Measurements from ENCODE around the gene XRN1.

GRCh38 chr3:142450881-142451280 lies 3.0 kb upstream of the XRN1 start:
- TF ChIP-seq POLR2A (IDR thresholded peaks at IDR 0.05; ENCODE audit: low read depth, low read length) = no peak
- TF ChIP-seq POLR2AphosphoS5 (IDR thresholded peaks at IDR 0.05; ENCODE audit: low read depth, low read length) = no peak

All from GM12891 (cell line).